Neutrophil (primary cell): ENCODE results near the gene FOXP4.

Experiments used
- H3K27ac ChIP-seq: fragments of 200-600 bp; sonication (generic); 2 replicates; pipeline ENCODE4 v1.5.1; 2016; ENCODE audit warnings: mild to moderate bottlenecking, moderate library complexity
- H3K27me3 ChIP-seq: fragments of 200-600 bp; sonication (generic); 2 replicates; pipeline ENCODE4 v1.6.0; 2016; ENCODE audit warnings: mild to moderate bottlenecking
- H3K36me3 ChIP-seq: fragments of 200-600 bp; sonication (generic); 2 replicates; pipeline ENCODE4 v1.5.1; 2017
- H3K4me1 ChIP-seq, 2 experiments: fragments of 200-600 bp in 1 of 2; sonication (generic) in 1 of 2; 1 replicate in 1 of 2; 2 replicates in 1 of 2; pipeline versions ENCODE4 v1.5.1 to v1.6.1; 2013 to 2016; ENCODE audit warnings: low read depth in 1 of 2, low read length in 1 of 2, mild to moderate bottlenecking in 1 of 2, moderate library complexity in 1 of 2; ENCODE audit not compliant: control insufficient read depth in 1 of 2, insufficient read depth in 1 of 2
- H3K4me3 ChIP-seq, 2 experiments: fragments of 200-600 bp in 1 of 2; sonication (generic) in 1 of 2; 1 replicate in 1 of 2; 2 replicates in 1 of 2; pipeline ENCODE4 v1.5.1; 2013 to 2016; ENCODE audit warnings: low read depth in 1 of 2, low read length in 1 of 2, mild to moderate bottlenecking in 1 of 2, moderate library complexity in 1 of 2
- H3K9me3 ChIP-seq: fragments of 200-600 bp; sonication (generic); 2 replicates; pipeline ENCODE4 v1.5.1; 2016
- TF ChIP-seq, protein P1 (sequence below): fragments of 200-600 bp; sonication (generic); IDR thresholded peaks from 2 replicates; pipeline ENCODE4 v1.5.1; 2016; ENCODE audit warnings: antibody characterized with exemption

FOXP4 gene

GRCh38 chr6:41642090-41642959, 96.1 kb downstream of the FOXP4 start:
- Histone ChIP-seq H3K4me1 (peaks cover 0 to 6% of the 10 kb centered on the region in 2 experiments), H3K4me3 (no peak overlapping the region), H3K27me3 (peaks cover 51% of the 10 kb centered on the region), H3K9me3 (no peaks in the 10 kb centered on the region), H3K36me3 (no peaks in the 10 kb centered on the region), H3K27ac (no peak overlapping the region)
- TF ChIP-seq, protein P1, sequence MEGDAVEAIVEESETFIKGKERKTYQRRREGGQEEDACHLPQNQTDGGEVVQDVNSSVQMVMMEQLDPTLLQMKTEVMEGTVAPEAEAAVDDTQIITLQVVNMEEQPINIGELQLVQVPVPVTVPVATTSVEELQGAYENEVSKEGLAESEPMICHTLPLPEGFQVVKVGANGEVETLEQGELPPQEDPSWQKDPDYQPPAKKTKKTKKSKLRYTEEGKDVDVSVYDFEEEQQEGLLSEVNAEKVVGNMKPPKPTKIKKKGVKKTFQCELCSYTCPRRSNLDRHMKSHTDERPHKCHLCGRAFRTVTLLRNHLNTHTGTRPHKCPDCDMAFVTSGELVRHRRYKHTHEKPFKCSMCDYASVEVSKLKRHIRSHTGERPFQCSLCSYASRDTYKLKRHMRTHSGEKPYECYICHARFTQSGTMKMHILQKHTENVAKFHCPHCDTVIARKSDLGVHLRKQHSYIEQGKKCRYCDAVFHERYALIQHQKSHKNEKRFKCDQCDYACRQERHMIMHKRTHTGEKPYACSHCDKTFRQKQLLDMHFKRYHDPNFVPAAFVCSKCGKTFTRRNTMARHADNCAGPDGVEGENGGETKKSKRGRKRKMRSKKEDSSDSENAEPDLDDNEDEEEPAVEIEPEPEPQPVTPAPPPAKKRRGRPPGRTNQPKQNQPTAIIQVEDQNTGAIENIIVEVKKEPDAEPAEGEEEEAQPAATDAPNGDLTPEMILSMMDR = no peak

DNA sequence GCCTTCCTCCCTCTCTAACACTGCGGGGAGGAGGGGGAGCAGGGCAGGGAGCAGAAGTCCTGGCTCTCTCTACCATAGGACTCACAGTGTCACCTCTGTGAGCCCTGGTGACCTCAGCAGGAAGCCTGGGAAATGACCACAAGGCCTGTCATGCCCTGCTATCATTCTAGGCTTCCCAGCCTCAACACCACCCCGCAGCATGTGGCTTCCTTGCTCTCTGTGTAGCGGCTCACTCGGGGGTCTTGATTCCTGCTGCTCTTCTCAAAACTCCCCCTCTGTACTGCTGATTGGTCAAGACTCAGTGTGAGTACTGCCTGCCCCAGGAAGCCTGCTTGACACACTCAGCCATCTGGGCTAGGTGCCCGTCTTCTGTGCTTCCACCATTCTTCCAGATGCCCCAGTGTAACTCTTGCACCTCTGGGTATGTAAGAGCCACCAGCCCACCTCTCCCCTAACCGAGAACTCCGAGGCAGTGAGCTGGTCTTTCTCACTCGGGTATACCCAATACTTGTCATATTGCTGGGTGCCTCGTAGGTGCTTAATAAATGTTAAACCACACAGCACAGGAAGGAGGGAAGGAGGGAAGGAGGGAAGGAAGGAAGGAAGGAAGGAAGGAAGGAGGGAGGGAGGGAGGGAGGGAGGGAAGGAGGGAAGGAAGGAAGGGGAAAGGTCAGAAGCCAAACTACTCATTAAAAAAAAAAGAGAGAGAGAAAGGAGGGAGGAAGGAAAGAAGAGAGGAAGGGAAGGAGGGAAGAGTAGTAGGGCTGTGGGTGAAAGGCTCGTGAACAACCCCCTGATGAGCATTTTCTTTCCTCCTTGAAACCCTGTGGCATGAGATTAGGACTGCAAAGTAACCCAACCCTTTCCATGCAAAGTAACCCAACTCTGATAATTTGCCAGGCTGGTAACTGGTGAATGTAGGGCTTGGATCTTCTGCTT, 97.0 kb downstream of the FOXP4 start:
- H3K36me3 ChIP-seq = no peaks in the 10 kb centered on the region
- TF ChIP-seq, protein P1 = no peak

GRCh38 chr6:41643899-41644269, 97.7 kb downstream of the FOXP4 start:
- TF ChIP-seq, protein P1 = no peak
- H3K4me3 ChIP-seq = no peak overlapping the region
- no peaks in the 10 kb centered on the region for H3K36me3 ChIP-seq

More for the DNA sequence above, 97.0 kb downstream of the FOXP4 start:
- Histone ChIP-seq H3K27me3 (peaks cover 42% of the 10 kb centered on the region), H3K4me1 (peaks cover 0 to 3% of the 10 kb centered on the region in 2 experiments), H3K4me3 (no peak overlapping the region), H3K9me3 (no peaks in the 10 kb centered on the region), H3K27ac (no peak overlapping the region)

DNA sequence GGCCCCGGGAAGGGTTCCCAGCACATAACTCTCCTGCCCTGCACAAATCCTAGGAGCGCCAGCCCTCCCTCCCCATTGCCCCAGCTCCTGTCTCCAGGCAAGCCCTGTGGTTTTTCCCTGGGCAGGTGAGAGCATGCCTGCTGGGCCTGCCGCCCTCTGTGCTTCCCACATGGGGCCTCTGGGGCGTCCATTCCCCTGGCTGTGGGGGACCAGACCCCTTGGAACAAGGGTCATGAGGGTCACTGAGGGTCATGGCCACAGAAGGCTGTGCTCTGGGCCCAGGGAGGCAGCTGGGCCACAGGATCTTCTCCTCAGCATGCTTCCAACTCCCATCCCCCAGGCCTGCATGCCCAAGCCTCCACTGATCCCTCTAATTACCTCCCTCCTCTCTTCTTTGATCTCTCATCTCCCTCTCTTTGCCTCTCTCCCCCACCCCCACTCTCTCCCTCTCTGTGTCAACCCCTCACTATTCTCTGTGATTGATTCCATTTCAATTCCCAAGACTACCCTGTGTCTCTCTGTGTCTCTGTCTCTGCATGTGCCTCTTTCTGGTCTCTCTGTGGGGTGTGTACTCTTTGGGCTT, 98.2 kb downstream of the FOXP4 start:
- H3K4me3 ChIP-seq = no peak overlapping the region
- H3K9me3 ChIP-seq = no peaks in the 10 kb centered on the region
- no peaks in the 10 kb centered on the region for H3K4me1 ChIP-seq
- TF ChIP-seq, protein P1 = no peak
- H3K27me3 ChIP-seq = peaks cover 30% of the 10 kb centered on the region
- H3K36me3 ChIP-seq = no peaks in the 10 kb centered on the region
- H3K27ac ChIP-seq = no peak overlapping the region

More at GRCh38 chr6:41643899-41644269, 97.7 kb downstream of the FOXP4 start:
- H3K4me1 ChIP-seq = no peaks in the 10 kb centered on the region
- no peak overlapping the region for H3K27ac ChIP-seq
- no peaks in the 10 kb centered on the region for H3K9me3 ChIP-seq
- H3K27me3 ChIP-seq = peaks cover 35% of the 10 kb centered on the region

GRCh38 chr6:41645007-41645618, 98.9 kb downstream of the FOXP4 start:
- Histone ChIP-seq H3K4me3 (no peak overlapping the region), H3K27me3 (peaks cover 23% of the 10 kb centered on the region), H3K4me1 (no peaks in the 10 kb centered on the region), H3K9me3 (no peaks in the 10 kb centered on the region), H3K27ac (no peak overlapping the region), H3K36me3 (no peaks in the 10 kb centered on the region)
- TF ChIP-seq, protein P1 = no peak
